Kidney epithelial cell (primary cell): ENCODE measurements around the gene BCAS3. TPM values are rescaled to one million over a fixed set of nuclear protein-coding genes. Genes with fewer than 3 reads are reported as not detected.
"Not testable (repeated sequence)": the region's sequence is repeated elsewhere in the genome, so short reads cannot be mapped to it uniquely, and the experiment has no call there.

ENCODE experiments used
- DNase-seq: peaks from one replicate; pipeline ENCODE4 v3.0.0-alpha.2; 2010; ENCODE audit warnings: low read depth
- H3K27me3 ChIP-seq: 2 replicates; pipeline ENCODE4 v1.6.0; 2011; ENCODE audit warnings: low read length; ENCODE audit not compliant: control insufficient read depth, insufficient read depth
- H3K36me3 ChIP-seq: 2 replicates; pipeline ENCODE4 v1.5.1; 2011; ENCODE audit warnings: low read length; ENCODE audit not compliant: control insufficient read depth, insufficient read depth
- H3K4me3 ChIP-seq: 2 replicates; pipeline ENCODE4 v1.5.1; 2011; ENCODE audit warnings: low read depth, mild to moderate bottlenecking, control low read depth, low read length
- CTCF ChIP-seq: IDR thresholded peaks from 2 replicates; pipeline ENCODE4 v1.5.1; 2011; ENCODE audit warnings: mild to moderate bottlenecking, moderate library complexity, low read length, control low read depth, inconsistent platforms; ENCODE audit not compliant: insufficient read depth, poor library complexity, severe bottlenecking
- total RNA-seq: library from RNA; depleted of rRNA; stranded (reverse); fragments of >200 nt; gene quantifications from 2 replicates; pipeline ENCODE4 v1.2.3, GENCODE V29; 2015

BCAS3 gene
- total RNA-seq, 1 donor from 2014 or later = 26.7 TPM

GRCh38 chr17:61018938-61019337 is 341.3 kb downstream of the BCAS3 start:
- Histone ChIP-seq H3K4me3 (no peak overlapping the region), H3K27me3 (no peaks in the 10 kb centered on the region), H3K36me3 (no peaks in the 10 kb centered on the region)
- DNase-seq = no peak
- TF ChIP-seq CTCF = no peak

GRCh38 chr17:61023996-61024395 is 346.3 kb downstream of the BCAS3 start:
- TF ChIP-seq CTCF = no peak
- DNase-seq = no peak
- Histone ChIP-seq H3K27me3 (no peaks in the 10 kb centered on the region), H3K4me3 (no peak overlapping the region), H3K36me3 (no peaks in the 10 kb centered on the region)

GRCh38 chr17:61026818-61027217 is 349.2 kb downstream of the BCAS3 start:
- TF ChIP-seq CTCF = no peak
- H3K36me3 ChIP-seq = no peaks in the 10 kb centered on the region
- no peak for DNase-seq
- no peak overlapping the region for H3K4me3 ChIP-seq
- H3K27me3 ChIP-seq = no peaks in the 10 kb centered on the region

GRCh38 chr17:61029181-61029580 is 351.5 kb downstream of the BCAS3 start:
- no peaks in the 10 kb centered on the region for H3K36me3 ChIP-seq
- no peak overlapping the region for H3K4me3 ChIP-seq
- no peak for TF ChIP-seq CTCF
- no peaks in the 10 kb centered on the region for H3K27me3 ChIP-seq
- no peak for DNase-seq

GRCh38 chr17:61040666-61041065 is 363.0 kb downstream of the BCAS3 start:
- Histone ChIP-seq H3K27me3 (no peaks in the 10 kb centered on the region), H3K4me3 (no peak overlapping the region), H3K36me3 (no peaks in the 10 kb centered on the region)
- no peak for TF ChIP-seq CTCF
- no peak for DNase-seq

GRCh38 chr17:61042348-61042747 is 364.7 kb downstream of the BCAS3 start:
- H3K4me3 ChIP-seq, H3K36me3 ChIP-seq, DNase-seq, H3K27me3 ChIP-seq: not testable (repeated sequence)
